ES-I3 (cell line): ENCODE measurements around the gene TAF3.

ENCODE experiments used
- H3K36me3 ChIP-seq: 2 replicates; pipeline ENCODE4 v1.6.1; 2013; ENCODE audit warnings: mild to moderate bottlenecking, low read length, control low read depth, moderate library complexity; ENCODE audit not compliant: insufficient read depth
- H3K4me1 ChIP-seq: 2 replicates; pipeline ENCODE4 v1.6.1; 2013; ENCODE audit warnings: mild to moderate bottlenecking, control low read depth, low read length; ENCODE audit not compliant: insufficient read depth
- H3K9ac ChIP-seq: 2 replicates; pipeline ENCODE4 v1.6.1; 2013; ENCODE audit warnings: low read depth, mild to moderate bottlenecking, low read length, moderate library complexity
- H3K9me3 ChIP-seq: 2 replicates; pipeline ENCODE4 v1.6.1; 2013; ENCODE audit warnings: mild to moderate bottlenecking, low read length, moderate library complexity; ENCODE audit not compliant: control insufficient read depth, insufficient read depth

The TAF3 gene

GRCh38 chr10:7944537-7944936, 126.2 kb downstream of the TAF3 start:
- Histone ChIP-seq H3K9me3 (no peaks in the 10 kb centered on the region), H3K9ac (no peak overlapping the region), H3K36me3 (no peaks in the 10 kb centered on the region), H3K4me1 (peaks cover 31% of the 10 kb centered on the region)

GRCh38 chr10:7945034-7945433, 126.7 kb downstream of the TAF3 start:
- Histone ChIP-seq H3K4me1 (peaks cover 31% of the 10 kb centered on the region), H3K9ac (no peak overlapping the region), H3K36me3 (no peaks in the 10 kb centered on the region), H3K9me3 (no peaks in the 10 kb centered on the region)

GRCh38 chr10:7945469-7946187, 127.3 kb downstream of the TAF3 start:
- H3K9ac ChIP-seq, result no peak overlapping the region
- no peaks in the 10 kb centered on the region for H3K36me3 ChIP-seq
- peaks cover 31% of the 10 kb centered on the region for H3K4me1 ChIP-seq

GRCh38 chr10:7948371-7949000, 130.2 kb downstream of the TAF3 start:
- peaks cover 18% of the 10 kb centered on the region for H3K4me1 ChIP-seq
- H3K36me3 ChIP-seq, result no peaks in the 10 kb centered on the region
- no peak overlapping the region for H3K9ac ChIP-seq
- no peaks in the 10 kb centered on the region for H3K9me3 ChIP-seq

More at GRCh38 chr10:7945469-7946187, 127.3 kb downstream of the TAF3 start:
- no peaks in the 10 kb centered on the region for H3K9me3 ChIP-seq

GRCh38 chr10:7950981-7951847, 132.9 kb downstream of the TAF3 start:
- H3K4me1 ChIP-seq, result no peaks in the 10 kb centered on the region
- no peaks in the 10 kb centered on the region for H3K9me3 ChIP-seq
- H3K36me3 ChIP-seq, result no peaks in the 10 kb centered on the region
- H3K9ac ChIP-seq, result no peak overlapping the region

GRCh38 chr10:7952266-7952665, 134.0 kb downstream of the TAF3 start:
- Histone ChIP-seq H3K9me3 (no peaks in the 10 kb centered on the region), H3K36me3 (no peaks in the 10 kb centered on the region), H3K4me1 (no peaks in the 10 kb centered on the region), H3K9ac (no peak overlapping the region)

GRCh38 chr10:7953447-7953846, 135.1 kb downstream of the TAF3 start:
- H3K36me3 ChIP-seq, result no peaks in the 10 kb centered on the region
- H3K9ac ChIP-seq, result no peak overlapping the region
- no peaks in the 10 kb centered on the region for H3K4me1 ChIP-seq
- H3K9me3 ChIP-seq, result no peaks in the 10 kb centered on the region

- H3K36me3 ChIP-seq, result no peaks in the 10 kb centered on the region
- no peaks in the 10 kb centered on the region for H3K9me3 ChIP-seq
- H3K9ac ChIP-seq, result no peak overlapping the region
- H3K4me1 ChIP-seq, result no peaks in the 10 kb centered on the region
Observed at GRCh38 chr10:7955446-7955845, 137.1 kb downstream of the TAF3 start.

- H3K9ac ChIP-seq, result no peak overlapping the region
- H3K9me3 ChIP-seq, result no peaks in the 10 kb centered on the region
- H3K4me1 ChIP-seq, result no peaks in the 10 kb centered on the region
- H3K36me3 ChIP-seq, result no peaks in the 10 kb centered on the region
Observed at GRCh38 chr10:7956508-7956907, 138.2 kb downstream of the TAF3 start.

GRCh38 chr10:7957591-7957990, 139.3 kb downstream of the TAF3 start:
- Histone ChIP-seq H3K9me3 (no peaks in the 10 kb centered on the region), H3K4me1 (no peaks in the 10 kb centered on the region), H3K9ac (no peak overlapping the region), H3K36me3 (no peaks in the 10 kb centered on the region)

GRCh38 chr10:7958442-7958841, 140.1 kb downstream of the TAF3 start:
- Histone ChIP-seq H3K9ac (no peak overlapping the region), H3K36me3 (no peaks in the 10 kb centered on the region), H3K9me3 (no peaks in the 10 kb centered on the region), H3K4me1 (no peaks in the 10 kb centered on the region)

- peaks cover 6% of the 10 kb centered on the region for H3K36me3 ChIP-seq
- no peak overlapping the region for H3K9ac ChIP-seq
Observed at GRCh38 chr10:7960108-7960507, 141.8 kb downstream of the TAF3 start.

GRCh38 chr10:7962592-7962991, 144.3 kb downstream of the TAF3 start:
- H3K9me3 ChIP-seq, result no peaks in the 10 kb centered on the region
- H3K36me3 ChIP-seq, result peaks cover 6% of the 10 kb centered on the region
- no peak overlapping the region for H3K9ac ChIP-seq
- no peaks in the 10 kb centered on the region for H3K4me1 ChIP-seq

More at GRCh38 chr10:7960108-7960507, 141.8 kb downstream of the TAF3 start:
- Histone ChIP-seq H3K9me3 (no peaks in the 10 kb centered on the region), H3K4me1 (no peaks in the 10 kb centered on the region)

GRCh38 chr10:7965457-7965856, 147.2 kb downstream of the TAF3 start:
- Histone ChIP-seq H3K36me3 (peaks cover 6% of the 10 kb centered on the region), H3K9me3 (no peaks in the 10 kb centered on the region), H3K9ac (no peak overlapping the region), H3K4me1 (no peaks in the 10 kb centered on the region)
